GM21390 (cell line): Measurements from ENCODE around the gene MAGEA9B.
"Not testable (repeated sequence)": the region's sequence is repeated elsewhere in the genome, so short reads cannot be mapped to it uniquely, and the experiment has no call there.

Experiments used
- ATAC-seq: cut with Tn5 transposase; IDR thresholded peaks from one replicate; pipeline ENCODE4 v1.9.1; 2021; ENCODE audit not compliant: unreplicated experiment

MAGEA9B gene

DNA sequence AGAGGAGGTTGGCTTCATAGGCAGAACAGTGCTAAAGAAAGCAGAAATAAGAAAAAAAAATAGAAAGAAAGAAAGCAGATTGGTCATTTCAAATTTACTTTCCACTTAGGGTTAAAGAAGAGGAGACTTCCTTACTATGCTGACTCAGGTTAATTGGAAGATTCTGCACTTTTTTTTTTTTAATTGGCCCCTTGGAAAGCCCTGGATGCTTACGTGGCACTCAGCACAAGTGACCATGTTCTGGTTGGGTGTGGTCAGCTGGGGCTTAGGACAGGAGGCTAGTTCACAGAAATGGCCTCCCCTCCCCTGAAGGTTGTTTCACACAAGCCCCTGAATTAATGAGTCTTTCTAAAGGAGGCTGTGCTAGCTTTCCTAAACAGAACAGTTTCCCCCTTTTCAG lies 14.5 kb downstream of the MAGEA9B start:
- ATAC-seq: no peak

DNA sequence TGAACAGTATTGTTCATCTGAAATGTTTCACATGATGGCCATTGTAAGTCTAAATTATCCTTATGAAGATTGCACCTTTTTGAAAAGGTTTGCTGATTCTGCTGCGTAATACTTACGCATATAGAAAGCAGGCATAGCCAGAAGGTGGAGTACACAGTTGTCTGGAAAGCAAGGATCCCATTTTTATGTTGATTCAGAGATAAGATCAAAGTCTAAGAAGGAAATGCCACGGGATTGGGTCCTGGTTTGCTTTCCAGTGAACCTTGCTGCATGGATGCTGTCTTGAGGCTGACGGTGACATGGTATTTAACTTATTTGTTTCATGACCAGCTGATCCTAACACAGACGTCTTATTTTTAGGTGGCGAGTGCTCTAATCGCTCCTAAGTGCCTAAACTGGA lies 15.5 kb downstream of the MAGEA9B start:
- no peak for ATAC-seq

DNA sequence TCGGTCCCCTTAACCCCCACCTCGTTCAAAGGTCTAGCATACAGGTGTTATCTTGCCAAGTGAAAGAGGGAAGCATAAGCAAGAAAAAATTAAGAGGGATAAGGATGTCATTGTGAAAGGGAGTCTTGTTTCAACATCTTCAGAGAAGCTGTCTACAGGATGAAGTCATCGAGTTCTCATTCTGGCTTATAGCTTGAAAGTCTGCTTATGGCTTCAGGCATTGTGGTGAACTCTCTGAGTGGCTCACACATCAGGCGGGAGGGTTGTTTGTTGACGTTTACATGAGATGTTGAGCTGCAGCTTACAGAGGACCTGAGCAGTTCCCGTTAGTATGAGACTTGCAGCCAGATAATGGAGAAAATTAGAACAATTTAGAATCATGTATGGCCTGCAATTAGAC lies 16.6 kb downstream of the MAGEA9B start:
- ATAC-seq: no peak

DNA sequence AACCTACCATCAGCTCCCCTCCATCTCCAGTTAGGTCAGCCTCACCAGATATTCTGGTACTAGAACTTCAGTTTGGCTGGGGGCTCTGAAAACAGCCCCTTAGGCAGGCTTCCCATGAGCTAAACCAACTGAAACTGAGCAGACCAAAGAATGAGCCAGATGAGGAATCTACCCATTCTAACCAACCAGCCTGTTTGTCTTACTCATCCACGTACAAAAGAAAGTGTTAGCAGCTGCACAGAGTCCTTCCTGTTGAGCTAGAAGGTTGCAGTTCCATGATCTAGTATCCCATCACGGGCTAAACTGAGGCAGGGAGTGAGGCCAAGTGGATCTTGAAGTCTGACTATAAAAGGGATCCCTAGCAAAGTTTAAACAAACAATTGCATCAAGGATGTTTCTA lies 17.5 kb downstream of the MAGEA9B start:
- ATAC-seq: no peak

- ATAC-seq: no peak
Observed at GRCh38 chrX:149568701-149569296, 18.5 kb downstream of the MAGEA9B start.

GRCh38 chrX:149567621-149568417 lies 19.4 kb downstream of the MAGEA9B start:
- no peak for ATAC-seq

DNA sequence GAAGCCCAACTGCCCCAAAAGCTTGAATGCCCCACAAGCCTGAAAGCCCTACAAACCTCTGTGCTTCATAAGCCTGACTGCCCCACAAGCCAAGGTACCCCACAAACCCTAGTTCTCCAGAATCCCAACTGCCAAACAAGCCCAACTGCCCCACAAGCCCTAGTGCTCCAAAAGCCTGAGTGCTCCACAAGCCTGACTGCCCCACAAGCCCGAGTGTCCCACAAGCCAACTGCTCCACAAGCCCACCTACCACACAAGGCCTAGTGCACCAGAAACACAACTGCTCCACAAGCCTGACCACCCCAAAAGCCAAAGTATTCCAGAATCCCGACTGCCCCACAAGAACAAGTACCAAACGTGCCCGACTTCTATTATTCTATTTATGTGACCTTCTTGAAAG lies 23.9 kb downstream of the MAGEA9B start:
- ATAC-seq: no peak

DNA sequence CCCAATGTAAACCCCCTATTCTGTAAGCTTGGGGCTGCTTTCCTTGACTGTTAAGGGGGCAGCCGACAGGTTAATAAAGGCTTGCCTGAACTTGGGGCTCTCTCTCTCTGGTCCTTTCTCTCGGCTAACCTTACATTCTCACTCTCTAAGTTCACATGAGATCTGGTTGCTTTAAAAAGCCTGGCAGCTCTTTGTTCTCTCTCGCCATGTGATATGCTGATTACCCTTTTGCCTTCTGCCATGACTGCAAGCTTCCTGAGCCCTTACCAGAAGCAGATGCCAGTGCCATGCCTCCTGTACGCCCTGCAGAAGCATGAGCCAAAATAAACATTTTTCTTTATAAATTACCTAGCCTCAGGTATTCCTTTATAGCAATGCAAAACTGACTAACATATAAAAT lies 32.0 kb downstream of the MAGEA9B start:
- ATAC-seq: not testable (repeated sequence)

- not testable (repeated sequence) for ATAC-seq
Observed at GRCh38 chrX:149551939-149552248, 35.4 kb downstream of the MAGEA9B start.

- ATAC-seq: not testable (repeated sequence)
Observed at GRCh38 chrX:149551245-149551938, 35.9 kb downstream of the MAGEA9B start.

DNA sequence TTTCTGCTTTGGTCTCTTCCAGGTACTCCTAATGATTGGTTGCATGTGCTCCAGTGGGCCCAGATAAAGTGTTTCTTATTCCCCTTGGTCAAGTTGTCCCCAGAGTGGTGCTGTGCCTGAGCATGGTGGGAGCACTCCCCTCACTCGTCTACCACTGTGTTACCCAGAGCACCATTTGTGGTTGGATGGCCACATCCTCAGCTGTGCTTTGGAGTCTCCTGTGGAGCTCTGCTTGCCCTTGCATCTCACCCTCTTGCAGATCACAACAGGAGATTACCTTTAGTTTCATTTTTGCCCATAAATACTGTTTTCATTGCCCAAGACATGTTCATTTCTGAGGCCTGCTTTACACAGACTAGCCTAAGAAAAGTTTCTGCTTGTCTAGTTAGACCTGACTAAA lies 36.8 kb downstream of the MAGEA9B start:
- ATAC-seq: not testable (repeated sequence)

DNA sequence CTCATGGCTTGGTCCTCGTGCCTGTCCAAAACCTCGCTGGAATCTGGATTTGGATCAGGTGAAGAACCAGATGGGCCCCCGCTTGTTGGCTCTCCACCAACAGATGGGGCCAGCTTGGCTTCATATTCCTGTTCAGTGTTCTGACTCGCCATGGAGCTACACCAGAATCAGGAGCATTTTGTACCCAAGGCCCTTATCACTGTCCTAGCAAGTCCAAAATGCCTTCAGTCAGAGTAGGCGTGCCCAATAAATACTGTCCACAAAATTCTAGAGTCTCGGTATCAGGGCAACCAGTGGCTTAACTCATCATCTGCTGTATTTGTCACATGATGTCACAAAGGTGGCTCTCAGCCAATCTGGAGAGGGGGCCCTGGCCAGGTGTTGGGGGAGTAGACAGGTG lies 37.6 kb downstream of the MAGEA9B start, which contains the start of gene HSFX3:
Gene HSFX3, minus strand, starts transcription at position 224 of the 400 bp plus-strand sequence. Its CDS starts 72 bp downstream, at position 152.
- not testable (repeated sequence) for ATAC-seq

GRCh38 chrX:149547782-149548181 lies 39.5 kb downstream of the MAGEA9B start:
- ATAC-seq: not testable (repeated sequence)

- ATAC-seq: not testable (repeated sequence)
Observed at GRCh38 chrX:149546962-149547361, 40.3 kb downstream of the MAGEA9B start.

GRCh38 chrX:149545545-149546543 lies 41.4 kb downstream of the MAGEA9B start:
- not testable (repeated sequence) for ATAC-seq

DNA sequence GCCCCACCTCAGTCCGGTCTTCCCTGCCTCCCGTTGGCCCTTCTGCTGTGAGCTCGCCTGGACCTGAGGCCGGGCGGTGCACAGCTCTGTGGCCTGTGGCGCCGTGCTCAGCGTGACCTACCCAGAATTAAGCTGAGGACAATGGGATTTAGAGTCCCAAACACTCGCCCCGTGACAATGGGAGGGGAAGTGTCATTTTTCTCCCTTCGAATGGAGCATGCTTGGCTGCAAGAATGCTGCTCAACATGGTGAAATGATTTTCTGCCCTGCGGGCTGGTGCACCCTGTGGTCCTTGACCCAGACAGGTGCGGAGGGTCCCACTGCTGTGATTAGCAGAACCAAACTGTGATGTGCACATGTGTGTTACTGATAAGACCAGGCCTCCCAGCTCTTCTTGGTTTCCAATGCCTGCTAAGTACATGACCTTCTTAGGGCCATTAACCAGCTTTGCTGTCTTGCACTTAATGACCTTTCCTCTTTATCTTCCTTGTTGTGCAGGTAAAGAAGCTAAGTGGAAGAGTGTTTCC lies 45.7 kb downstream of the MAGEA9B start:
- no peak for ATAC-seq

DNA sequence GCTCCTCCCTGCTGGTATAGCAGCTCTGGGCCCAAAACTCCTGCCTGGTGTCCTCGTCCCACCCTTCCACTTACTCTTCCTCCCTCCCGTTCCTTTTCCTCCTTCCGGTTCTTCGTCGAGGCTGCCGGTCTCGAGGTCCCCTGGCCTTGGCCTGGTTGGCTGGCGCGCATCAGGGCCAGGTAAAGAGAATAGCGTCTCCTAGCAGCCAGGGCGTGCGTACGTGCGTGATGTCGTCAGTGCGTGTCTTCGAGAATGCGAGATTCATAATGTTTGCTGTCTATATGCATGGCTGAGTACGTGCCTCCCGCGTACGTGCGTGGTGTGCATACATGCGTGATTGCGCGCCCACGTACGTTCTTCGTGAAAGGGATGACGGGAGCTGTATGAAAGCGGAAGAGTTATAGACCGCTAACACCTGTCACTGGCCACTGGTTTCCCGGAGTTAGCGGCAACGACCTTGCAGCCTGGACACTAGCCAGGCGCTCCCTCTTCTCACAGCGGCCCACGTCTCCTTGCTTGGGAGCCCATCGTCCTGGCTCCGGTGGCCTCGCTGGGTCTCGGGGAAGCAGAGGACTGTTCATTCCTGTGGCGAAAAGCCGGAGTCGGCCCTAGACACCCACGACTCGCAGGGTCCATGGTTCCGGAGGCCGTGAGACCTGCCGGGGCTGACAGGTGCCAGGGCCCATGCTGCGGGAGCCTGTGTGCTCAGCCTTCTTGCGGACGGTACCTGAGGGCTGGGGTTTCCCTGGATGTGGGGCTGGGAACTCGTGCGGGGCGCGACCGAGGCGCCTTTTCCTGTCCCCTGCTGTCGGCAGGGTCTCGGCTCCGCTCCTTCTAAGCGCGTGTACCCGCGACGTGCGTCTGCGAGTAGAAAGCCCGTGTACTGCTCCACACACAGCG lies 46.4 kb downstream of the MAGEA9B start, which contains the start of gene EOLA1:
Gene EOLA1, plus strand, starts transcription at position 392 of the 900 bp plus-strand sequence. CDS start 4,619 bp downstream, outside the sequence.
- ATAC-seq: peak; percentile 81

GRCh38 chrX:149540131-149540620 lies 47.1 kb downstream of the MAGEA9B start:
- no peak for ATAC-seq
